Measurements from ENCODE around the gene SHQ1. TPM values are rescaled to one million over a fixed set of nuclear protein-coding genes. Genes with fewer than 3 reads are reported as not detected.

Gene SHQ1
- 10 to 100 TPM; 16.2 to 21.8 TPM for total RNA-seq
- long read RNA-seq, transcript SHQ1-201 (11 exons, 2,879 nt), result major isoform, 50 of 55 reads
- long read RNA-seq, partial matches to known transcripts, result 1 of 55 reads
- long read RNA-seq, other reads (novel, unspliced or antisense), result 3 of 55 reads

DNA sequence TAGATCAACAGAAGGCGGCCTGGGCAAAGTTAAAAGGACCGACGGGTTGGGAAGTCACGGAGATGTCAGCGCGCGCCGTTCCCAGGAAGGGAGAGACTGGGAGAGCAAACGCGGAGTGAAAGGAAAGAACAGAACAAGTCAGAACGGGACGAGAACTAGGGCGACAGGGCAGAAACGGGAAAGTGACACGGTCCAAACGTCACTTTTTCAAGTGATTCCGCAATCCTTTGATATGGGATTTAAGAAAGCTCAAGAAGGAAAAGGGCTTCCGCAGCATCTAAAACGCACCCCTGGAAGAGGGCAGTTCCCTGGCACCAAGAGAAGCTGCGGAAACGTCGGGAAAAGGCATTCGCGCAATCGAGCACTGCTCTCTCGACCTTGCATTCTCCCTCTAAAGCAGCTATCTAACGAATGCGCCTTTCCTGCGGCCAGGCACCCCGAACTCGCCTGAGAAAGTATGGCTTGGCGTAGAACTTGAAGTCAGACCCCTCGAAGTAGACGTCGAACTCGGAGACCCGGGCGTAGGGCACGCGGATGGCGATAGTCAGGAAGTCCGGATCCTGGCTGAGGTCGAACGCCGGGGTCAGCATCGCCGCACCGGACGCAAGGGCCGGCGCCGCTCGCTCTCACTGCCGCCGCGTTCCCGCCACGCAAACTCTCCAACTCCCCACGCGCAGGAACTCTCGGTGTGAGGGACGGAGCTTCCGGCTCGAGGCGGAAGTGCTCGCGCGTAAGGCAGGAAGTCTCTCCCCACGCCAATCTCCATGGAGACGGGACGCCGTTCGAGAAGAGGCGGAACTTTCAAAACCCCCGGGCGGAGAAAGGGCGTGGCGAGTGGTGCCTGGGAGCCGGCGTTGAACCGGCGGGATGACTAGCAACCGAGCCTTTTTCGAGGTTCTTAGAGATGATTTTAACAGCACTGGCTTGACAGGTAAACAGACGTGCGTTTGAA is at the start of gene SHQ1:
Gene SHQ1, minus strand, starts transcription at position 695 of the 952 bp plus-strand sequence. Its CDS starts 105 bp downstream, at position 590.
- peak; percentile 98 for DNase-seq
- ATAC-seq, result peak; percentile 99
- intact Hi-C loops (cut with DNase I), result no loop called here

DNA sequence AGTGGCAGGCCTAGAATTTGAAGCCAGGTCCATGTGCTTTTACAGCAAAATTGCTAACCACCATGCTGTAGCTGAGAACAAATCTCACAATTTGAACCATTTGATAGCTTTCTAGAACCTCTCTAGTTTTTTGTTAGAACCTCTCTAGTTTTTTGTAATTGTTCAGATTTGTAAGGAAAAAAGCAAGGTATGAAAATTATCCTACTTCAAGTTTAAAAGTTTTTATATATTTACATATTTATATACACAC is 49.4 kb upstream of the SHQ1 start:
- no peak for DNase-seq
- intact Hi-C loops (cut with DNase I), result no loop called here
- no peak for ATAC-seq

DNA sequence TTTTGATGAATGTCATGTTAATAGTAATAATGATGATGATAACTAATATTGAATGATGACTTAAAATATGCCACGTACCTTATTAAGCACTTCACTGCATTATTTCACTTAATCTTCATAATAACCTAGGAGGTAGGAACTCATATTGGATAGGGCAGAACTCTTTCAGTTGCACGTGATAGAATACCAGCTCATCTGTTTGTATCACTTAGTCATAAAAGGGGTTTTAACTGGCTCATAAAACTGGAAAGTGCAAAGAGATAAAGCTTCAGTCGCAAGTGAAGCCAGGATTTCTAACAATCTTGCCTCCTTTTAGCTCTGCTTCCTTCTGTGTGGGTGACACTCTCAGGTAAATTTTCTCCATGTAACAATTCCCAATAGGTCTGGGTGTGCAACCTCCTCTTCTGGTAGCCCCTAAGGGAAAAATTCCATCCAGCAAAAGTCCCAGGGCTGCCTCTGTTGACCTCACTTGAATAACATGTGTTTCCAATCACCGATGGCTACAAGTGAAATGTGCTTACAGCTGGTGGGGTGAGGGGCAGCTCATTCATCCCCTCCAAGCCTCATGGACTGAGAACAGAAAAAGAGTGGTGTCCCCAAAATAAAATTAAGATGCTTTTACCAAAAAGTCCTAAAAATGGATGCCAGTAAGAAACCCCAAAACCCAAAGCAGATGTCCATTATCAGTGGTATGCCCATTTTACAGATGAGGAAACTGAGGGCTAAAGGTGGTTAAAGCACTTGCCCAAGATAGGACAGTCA is 48.9 kb upstream of the SHQ1 start:
- no peak for DNase-seq
- intact Hi-C loops (cut with DNase I), result no loop called here
- no peak for ATAC-seq

DNA sequence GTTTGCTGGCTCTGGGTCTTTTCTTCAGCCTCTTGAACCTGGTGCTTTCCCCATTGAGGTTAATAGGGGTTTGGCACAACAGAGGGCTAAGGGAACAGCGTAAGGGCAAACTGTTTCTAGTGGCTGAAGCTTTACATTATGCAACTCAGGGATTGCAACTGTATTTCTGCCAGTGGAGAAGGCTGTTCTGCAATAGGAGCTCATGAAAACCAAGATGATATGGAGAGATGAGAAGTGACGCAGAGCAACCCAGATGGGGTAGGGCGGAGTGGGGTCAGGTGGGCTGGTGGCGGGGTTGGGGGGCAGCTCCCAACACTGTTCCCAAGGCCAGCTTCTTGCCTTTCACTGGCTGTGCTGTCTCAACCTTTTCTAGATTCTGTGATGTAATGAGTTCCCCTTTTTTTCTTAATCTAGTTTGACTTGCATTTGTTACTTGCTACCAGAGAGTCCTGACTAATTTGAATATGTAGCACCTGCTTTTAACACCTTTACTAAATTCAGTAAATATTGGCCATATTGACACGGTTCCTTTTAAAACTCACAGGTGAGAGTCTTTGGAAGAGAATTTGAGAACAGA is 46.8 kb upstream of the SHQ1 start:
- intact Hi-C loops (cut with DNase I), result no loop called here
- DNase-seq (no peak), ATAC-seq (no peak)

DNA sequence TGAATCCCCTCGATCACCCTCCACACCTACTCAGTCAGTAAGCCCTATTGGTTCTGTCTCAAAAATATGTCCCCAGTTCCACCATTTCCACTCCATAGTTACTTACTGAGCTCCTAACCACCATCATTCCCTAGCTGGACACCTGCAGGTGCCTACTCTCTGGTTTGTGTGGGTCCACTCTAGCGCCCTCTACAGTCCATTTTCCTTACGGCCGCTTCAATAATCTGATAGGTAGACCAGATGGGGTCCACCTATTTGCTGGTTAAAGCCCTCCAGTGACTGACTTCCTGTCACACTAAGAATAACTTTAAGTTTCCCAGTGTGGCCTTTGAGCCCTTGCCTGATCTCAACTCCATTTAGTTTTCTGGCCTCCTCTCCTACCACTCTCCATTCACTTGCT is 44.6 kb upstream of the SHQ1 start:
- ATAC-seq (no peak), DNase-seq (no peak)
- intact Hi-C loops (cut with DNase I), result no loop called here

DNA sequence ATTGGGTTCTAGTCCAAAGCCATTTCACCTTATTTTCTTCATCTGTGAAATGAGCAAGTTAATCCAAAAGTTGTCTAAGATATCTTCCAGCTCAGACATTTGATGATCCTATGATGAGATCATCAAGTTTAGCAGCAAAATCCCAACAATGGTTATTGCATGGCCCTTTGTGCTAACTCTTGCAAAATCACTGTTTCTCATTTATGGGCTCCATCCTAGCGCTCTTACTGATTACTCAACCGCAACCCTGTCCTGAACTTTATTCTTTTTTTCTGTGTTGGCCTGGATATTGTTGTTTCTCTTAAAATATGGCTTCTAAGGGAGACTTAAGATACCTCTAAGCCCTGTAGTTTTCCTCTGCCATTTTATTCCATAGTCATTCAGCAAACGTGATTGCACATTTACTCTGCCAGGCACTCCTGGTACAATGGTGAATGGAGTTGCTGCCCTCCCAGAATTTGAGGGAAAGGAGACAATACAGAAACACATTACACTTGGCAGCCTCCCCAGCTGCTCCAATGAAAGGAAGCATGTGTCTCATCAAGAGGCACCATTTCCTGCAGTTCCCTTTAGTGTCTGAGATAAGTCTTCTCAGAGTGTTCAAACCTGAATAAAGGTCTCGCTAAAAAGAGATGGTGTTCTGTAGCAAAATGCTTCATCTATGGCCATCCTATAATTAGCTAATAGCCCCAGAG is 44.0 kb upstream of the SHQ1 start:
- ATAC-seq, result peak; percentile 36 to 66
- peak; percentile 34 for DNase-seq
- intact Hi-C loops (cut with DNase I), result no loop called here

DNA sequence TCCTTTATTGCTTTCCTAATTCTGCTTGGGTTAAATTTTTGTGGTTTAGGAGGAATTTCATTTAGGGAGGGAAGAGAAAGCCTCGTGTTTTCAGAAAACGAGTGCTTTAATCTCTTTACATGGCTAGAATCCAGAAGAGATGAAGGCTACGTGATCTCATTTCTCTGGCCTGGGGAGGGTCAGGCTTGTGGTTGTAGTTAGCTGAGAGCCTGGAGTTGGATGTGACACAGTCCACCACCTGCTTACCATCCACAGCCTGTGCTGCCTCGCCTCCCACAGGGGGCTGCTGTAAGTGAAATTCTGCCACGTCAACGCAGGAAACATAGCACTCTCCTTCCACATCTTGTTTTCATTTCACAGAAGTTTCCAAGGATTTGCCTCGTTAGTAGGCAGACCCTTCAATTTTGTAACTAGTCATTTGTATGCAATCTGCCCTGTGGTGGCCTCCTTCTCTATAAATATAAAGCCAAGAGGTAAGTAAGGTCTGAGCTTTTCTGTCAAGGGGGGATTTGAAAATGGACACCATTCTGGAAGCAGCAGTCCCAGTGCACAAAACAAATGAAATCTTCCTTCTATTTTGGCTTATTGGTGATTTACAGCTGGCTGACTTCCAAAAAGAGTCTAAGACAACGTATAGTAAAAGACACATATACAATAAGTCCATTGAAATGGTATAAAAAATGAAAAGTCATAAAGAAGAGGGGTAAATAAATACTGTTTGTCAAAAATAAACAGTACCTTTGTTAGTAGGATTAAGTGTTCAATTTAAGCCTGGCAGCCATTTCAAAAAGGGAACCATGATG is 43.0 kb upstream of the SHQ1 start:
- intact Hi-C loops (cut with DNase I), result no loop called here
- peak; percentile 35 to 85 for ATAC-seq
- DNase-seq, result peak; percentile 63

DNA sequence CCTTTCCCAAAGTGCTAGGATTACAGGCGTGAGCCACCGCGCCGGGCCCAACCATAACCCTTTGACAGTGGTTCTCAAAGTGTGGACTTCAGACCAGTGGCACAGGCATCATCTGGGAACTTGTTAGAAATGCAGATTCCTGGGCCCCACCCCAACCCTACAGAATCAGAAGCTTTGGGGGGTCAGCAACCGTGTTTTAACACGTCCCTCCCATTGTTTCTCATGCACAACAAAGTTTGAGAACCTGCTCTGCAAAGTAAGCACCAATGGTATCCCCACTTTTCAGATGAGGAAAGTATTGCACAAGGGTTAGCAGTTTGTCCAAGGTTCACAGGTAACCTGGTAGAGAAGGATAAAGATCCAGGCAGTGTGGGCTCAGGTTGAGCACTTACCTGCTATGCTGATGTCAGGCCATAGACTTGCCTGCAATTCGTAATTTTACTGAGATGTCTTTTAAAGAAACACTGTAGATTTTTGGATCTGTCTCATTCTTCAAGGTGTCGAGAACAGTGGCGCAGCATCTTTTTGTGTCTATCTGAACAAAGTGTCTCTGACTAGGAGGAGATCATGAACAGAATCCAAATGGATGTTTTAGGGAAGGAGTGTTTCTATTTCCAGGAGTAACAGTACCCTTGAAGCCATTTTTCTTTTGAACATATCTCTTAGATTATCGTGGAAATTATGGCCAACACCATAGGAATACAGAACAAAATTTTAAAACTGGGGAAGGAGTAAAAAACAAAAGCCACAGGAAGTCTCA is 42.1 kb upstream of the SHQ1 start:
- no peak for ATAC-seq
- intact Hi-C loops (cut with DNase I), result no loop called here

DNA sequence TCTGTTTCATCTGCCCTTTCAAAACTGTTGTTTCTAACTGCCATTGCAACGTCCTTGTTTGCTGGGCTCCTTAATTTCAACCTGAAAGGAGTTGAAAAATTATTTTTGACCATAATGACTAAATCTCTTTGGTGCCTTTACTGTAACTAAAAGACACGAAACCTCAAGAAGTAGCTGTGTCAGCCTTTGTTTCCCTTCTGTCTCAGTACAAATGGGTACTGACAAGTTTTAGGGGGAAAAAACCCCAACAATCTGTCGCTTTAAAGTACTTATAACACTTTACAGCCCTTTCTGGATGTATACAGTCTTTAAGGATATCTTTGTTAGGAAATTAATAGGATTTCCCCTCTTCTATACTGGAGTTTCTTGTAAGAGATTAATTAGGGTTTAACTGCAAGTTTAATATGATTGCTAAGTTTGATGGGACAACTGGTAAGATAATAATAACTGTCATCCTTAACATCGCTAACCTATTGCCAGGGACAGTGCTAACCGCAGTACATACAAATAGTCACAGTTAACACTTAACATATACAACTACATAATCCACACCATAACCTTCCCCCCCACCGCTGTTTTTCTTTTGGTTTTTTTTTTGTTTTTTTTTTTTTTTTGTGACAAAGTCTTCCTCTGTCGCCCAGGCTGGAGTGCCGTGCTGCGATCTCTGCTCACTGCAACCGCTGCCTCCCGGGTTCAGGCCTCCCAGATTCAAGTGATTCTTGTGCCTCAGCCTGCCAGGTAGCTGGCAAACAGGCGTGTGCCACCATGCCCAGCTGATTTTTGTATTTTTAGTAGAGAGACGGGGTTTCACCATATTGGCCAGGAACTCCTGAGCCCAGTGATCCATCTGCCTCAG is 41.3 kb upstream of the SHQ1 start:
- no peak for ATAC-seq
- intact Hi-C loops (cut with DNase I), result loop anchor here in 1 of 2 donors (5.0 kb wide), 1 partner anchor 37 kb away; no protein-coding TSS in a partner anchor
- DNase-seq, result no peak

More for the DNA sequence above, 42.1 kb upstream of the SHQ1 start:
- DNase-seq, result no peak

DNA sequence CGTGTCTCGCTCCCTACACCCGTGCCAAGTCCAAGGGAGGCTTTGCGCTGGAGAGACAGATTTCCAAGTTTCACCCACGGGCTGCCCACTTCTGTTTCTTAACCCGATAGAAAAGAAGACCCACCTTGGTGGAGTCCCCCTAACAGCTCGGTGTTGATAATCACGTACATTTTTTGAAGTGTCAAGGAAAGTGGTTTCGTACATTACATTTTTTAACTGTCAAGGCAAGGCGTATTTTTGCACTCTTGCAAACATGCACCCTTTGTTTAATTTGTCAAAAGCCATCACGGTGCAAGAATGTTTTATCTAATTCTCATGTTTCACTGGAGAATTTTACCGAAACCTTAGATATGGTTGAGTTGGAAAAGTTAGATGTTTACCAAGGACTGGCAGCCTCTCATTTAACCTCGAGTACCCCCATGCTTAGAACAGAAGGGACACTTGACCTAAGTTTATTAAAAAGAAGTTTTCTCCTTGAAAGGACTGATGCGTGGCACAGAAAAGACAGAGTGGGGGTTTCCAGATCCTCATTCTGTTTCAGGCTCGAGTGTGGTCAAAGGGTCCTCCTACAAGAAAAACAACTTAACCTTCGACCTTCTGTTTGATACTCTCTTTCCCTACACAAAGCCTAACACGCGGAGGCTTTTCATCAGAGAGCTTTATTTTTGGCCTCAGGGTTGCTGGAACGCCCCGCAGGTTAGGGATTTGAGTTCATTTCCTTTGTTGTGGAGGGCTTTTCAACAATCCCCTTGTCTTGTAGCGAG is 40.5 kb upstream of the SHQ1 start:
- intact Hi-C loops (cut with DNase I), result loop anchor here in 1 of 2 donors (5.0 kb wide), 1 partner anchor 36 kb away; no protein-coding TSS in a partner anchor
- DNase-seq, result no peak
- ATAC-seq, result no peak

DNA sequence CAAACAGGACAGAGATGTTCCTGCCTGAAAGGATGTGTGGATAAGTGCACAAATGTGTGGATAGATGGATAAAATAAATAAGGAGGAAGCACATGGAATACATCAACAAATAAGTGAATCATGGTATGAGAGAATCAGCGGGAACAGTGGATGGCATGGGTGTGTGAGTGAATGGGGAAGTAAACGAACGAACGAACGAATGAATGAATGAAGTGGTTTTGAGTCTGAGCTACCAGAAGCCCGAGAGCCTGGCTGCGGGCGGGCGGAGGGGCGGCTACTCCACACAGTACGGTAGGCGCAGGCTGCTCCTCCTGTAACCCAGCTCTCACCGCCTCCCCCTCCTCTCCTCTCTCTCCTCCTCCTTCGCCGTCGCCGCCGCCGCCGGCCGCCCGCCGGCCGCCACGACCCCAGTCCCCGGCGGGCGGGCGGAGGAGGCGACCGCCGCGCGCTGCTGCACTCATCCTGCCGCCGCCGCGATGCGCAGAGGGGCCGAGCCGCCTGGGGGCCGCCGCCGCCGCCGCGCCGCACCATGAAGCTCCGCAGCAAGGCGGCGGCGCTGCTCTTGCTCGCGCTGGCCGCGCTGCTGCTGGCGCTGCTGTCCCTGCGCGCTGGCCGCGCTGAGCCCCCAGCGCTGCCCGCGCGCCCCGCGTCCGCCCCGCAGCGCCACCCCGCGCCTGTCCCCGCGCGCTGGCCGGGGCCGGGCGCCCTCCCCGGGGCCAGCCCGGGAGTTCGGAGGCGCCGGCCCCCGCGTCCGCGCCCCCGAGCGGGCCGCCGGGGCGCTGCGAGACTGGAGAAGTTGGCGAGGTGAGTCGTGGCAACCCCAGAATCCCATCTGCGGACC is 39.7 kb upstream of the SHQ1 start, which contains the start of gene GXYLT2:
Gene GXYLT2, plus strand, starts transcription at position 342 of the 841 bp plus-strand sequence. Its CDS starts 188 bp downstream, at position 530.
- DNase-seq, result peak; percentile 71

DNA sequence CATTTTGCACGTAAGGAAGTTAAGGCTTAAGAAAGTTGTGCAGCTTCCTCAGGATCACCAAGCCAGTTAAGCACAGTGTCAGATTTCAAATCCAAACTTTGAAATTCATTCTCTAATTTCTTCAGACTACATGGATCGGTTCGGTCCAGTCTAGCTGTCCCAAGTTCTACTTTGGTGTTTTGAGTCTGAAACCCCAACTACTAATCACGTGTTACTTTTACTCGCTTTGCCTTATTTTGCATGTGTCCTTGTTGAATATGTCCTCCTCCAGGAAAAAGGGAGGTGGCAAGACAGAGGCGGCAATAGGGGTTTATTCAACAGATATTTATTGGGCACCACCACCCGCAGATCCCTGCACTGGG is 39.1 kb upstream of the SHQ1 start:
- DNase-seq (no peak), ATAC-seq (peak in 1 of 2 donors; percentile 5)
- intact Hi-C loops (cut with DNase I), result loop anchor here in 1 of 2 donors (5.0 kb wide), 1 partner anchor 35 kb away; no protein-coding TSS in a partner anchor

More for the DNA sequence above, 39.7 kb upstream of the SHQ1 start, which contains the start of gene GXYLT2:
- peak; percentile 84 for ATAC-seq
- intact Hi-C loops (cut with DNase I), result loop anchor here in 1 of 2 donors (5.0 kb wide), 1 partner anchor 36 kb away; no protein-coding TSS in a partner anchor

DNA sequence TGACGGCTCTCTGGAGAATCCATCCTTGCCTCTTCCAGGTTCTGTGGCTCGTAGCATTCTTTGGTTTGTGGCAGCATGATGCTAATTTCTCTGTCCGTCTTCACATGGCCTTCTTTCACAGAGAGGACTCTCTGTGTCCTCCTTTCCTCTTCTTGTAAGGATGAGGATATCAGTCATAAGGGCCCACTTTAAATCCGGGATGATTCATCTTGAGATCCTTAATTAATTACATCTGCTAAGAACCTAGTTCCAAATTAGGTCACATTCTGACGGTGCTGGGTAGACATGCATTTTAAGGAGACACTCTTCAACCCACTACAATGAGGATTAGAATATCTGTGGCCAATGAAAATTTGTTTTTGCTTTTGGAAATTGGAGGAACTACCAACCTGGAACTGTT is 23.9 kb upstream of the SHQ1 start:
- ATAC-seq (peak in 1 of 2 donors; percentile 81), DNase-seq (no peak)

DNA sequence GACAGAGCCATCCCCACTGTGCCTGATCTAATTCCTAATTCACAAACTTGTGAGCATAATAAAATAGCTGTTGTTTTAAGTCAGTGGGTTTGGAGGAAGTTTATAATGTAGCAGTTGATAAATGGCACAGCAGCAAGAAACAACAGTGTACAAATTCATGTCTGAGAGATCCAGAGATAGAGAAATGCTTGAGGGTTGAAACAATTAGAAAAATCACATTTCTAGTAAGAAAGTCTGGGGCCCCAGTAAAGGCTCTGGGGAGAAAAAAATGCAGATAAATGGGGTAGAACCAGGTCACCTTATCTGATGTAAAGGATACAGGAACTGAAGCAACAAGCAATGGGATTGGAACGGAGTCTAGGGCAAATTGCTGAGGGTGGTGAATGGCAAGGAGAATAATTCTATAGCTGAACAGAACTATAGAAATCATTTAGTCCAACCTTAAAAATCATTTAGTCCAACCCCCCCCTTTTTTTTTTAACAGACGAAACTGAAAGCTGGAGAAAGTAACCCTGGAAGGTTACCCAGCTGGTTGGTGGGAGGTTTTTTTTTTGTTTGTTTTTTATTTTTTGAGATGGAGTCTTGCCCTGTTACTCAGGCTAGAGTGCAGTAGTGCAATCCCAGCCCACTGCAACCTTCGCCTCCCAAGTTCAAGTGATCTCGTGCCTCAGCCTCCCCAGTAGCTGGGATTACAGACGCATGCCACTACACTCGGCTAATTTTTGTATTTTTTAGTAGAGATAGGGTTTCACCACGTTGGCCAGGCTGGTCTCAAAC is 14.3 kb upstream of the SHQ1 start:
- DNase-seq (no peak), ATAC-seq (no peak)
- intact Hi-C loops (cut with DNase I), result no loop called here

More for the DNA sequence above, 23.9 kb upstream of the SHQ1 start:
- intact Hi-C loops (cut with DNase I), result no loop called here

All from left cardiac atrium (tissue), 4 donors.